Activated T-cell treated with anti-CD3 and anti-CD28 coated beads, Interleukin-2, amount 50 U/mL, for 48 hours (primary cell): Measurements from ENCODE around the gene SLC36A3.
"Not testable (repeated sequence)": the region's sequence is repeated elsewhere in the genome, so short reads cannot be mapped to it uniquely, and the experiment has no call there.

Experiments used
- DNase-seq, 2 experiments: peaks; one replicate each; pipeline ENCODE4 v3.0.0-alpha.2; 2020

The SLC36A3 gene

GRCh38 chr5:151303666-151304065 lies at the start of gene SLC36A3:
Gene SLC36A3, minus strand, starts transcription at chr5:151303766. Its CDS starts 412 bp downstream, at chr5:151303354.
- no peak for DNase-seq

GRCh38 chr5:151351671-151352070 lies 48.1 kb upstream of the SLC36A3 start:
- no peak for DNase-seq

DNA sequence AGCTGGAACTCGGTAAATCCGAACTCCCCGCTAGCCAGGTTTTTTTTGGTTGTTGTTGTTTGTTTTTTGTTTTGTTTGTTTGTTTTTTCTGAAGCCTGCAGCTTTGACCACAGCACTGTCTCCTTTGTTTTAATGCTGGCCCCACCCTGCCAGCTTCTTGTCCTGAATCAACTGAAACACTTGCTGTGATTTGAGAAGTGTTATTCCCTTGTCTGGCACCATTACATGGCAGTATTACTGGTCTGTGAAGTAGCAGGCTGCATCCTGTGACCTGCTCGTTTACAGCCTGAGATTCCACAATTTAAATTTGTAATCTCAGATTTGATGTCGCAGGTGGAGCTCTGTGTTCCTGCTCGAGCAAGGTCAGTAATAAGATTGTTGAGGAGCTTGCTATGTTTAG lies 45.2 kb upstream of the SLC36A3 start:
- no peak for DNase-seq

GRCh38 chr5:151347369-151347768 lies 43.8 kb upstream of the SLC36A3 start, which contains the start of gene SLC36A2:
Gene SLC36A2, minus strand, starts transcription at chr5:151347559. Its CDS starts 99 bp downstream, at chr5:151347460.
- DNase-seq = no peak

- DNase-seq = no peak
Observed at GRCh38 chr5:151345808-151346478, 42.4 kb upstream of the SLC36A3 start.

DNA sequence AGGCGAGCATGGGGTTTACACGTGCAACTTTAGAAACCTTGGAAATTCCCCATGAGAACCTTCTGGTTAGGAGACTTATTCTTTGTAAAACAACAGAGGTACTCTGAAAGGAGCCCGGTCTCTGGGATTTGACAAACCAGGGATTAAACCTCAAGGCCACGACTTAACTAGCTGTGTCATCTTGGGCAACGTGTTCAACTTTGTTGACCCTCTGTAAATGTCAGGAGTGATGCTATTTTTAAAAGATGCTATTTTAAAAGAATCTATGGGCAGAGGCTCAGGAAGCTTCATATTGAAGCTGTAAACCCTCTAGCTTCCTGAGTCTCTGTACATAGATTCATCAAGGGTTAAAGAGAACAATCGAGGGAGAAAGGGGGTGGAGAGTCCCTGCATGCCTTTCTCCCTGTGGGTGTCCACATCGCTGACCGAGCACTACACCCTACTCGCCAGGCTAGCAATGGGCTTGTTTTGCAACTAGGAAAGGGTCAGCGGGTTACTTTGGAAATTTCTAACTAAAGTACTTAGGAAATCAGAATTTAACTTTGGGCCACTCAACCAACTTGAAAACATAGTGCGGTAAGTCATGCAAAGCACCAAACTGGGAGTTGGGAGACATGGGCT lies 41.7 kb upstream of the SLC36A3 start:
- DNase-seq = no peak

- no peak for DNase-seq
Observed at GRCh38 chr5:151344088-151344487, 40.5 kb upstream of the SLC36A3 start.

- DNase-seq = no peak
Observed at GRCh38 chr5:151340004-151340403, 36.4 kb upstream of the SLC36A3 start.

DNA sequence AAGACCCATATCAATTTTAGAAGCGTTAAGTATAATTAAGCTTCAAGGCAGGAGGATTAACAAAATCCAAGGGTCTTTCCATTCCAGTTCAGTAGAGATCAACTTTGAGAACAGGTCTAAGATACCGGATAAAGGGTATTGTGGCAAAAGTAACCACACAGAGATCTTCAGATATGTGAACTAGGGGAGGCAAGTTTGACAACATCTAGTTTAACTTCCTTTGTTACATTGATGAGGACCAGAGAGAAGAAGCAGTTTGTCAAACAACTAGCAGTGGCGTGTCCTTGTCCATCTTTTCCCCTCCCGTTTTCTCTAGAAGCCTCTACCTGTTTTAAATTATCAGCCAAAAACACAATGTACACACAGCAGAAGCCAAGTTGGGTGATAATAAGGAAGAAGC lies 35.2 kb upstream of the SLC36A3 start:
- no peak for DNase-seq

- no peak for DNase-seq
Observed at GRCh38 chr5:151332857-151333256, 29.3 kb upstream of the SLC36A3 start.

DNA sequence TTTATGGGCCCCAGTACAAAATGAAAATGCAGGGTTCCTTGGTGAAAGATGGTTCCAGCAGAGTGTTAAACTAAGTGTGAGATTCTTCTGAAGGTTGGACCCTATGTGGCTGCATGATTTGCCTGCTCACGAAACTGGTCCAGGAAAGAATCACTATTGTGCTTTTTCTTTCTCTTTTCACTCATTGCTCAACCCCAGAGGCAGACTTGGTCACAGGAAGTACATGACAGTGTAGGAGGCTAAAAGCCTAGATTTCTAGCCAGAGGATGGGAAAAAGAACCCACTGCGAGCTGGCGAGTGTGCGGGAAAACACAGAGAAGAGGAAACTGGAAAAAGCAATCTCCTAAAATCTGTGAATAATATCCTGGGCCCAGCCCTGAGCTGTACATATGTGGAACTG lies 25.2 kb upstream of the SLC36A3 start:
- no peak for DNase-seq

DNA sequence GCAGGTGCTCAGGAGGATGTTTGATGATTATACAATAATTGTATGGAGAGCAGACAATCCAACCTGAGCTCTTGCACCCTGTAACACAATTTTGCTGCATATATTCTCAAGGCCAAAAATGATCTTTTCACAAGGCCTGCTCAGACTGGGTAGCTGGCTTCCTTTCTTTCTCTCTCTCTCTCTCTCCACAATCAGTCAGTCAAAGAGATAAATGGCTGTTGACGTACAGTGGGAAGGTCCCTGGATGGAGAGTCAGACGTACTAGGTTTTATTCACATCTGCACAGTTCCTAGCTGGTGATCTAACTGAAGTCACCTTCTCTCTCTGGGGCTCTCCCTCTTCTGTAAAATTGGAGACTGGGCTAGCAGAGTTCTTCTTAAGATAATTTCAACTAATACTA lies 24.0 kb upstream of the SLC36A3 start:
- no peak for DNase-seq

- DNase-seq = no peak
Observed at GRCh38 chr5:151326266-151326665, 22.7 kb upstream of the SLC36A3 start.

DNA sequence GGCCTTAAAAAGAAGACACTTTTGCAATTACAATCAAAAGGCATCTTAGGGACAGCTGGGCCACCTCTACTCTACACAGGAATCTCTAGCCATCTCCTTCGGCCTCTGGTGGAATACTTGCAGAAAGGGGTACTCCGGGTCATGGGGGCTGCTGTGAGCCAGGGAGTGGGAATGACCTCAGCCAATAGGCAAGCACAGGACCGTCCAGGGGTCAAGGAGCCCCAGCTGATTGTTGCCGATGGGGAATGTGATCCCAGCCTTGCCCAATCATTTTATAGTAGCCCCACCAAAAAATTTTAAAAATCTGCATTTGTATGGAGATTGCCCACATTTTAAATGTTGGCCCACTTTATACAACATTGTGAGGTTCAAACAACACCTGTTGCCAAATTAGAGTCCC lies 16.9 kb upstream of the SLC36A3 start:
- DNase-seq = no peak

- DNase-seq = no peak
Observed at GRCh38 chr5:151318850-151319732, 15.5 kb upstream of the SLC36A3 start.

DNA sequence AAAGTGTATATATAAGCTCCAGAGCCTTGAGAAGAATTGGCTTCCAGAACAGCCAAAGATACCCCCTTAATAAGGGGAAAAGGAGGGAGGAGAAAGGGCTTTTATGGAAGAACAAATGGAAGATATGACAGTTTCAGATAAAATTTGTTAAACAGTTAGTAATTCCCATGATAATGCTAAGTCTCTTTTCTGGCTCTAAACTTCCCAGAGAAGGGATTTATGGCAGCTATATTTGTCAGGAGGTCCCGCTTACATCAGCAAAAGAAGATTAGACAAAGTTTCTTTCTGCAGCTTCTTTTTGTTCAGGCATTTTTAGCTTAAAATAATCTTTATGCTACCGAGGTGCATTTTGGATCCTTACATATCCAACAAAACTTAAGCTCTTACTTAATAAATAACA lies 14.3 kb upstream of the SLC36A3 start:
- no peak for DNase-seq

- peak; percentile 74 to 75 for DNase-seq
Observed at GRCh38 chr5:151315998-151316597, 12.5 kb upstream of the SLC36A3 start.

- DNase-seq = no peak
Observed at GRCh38 chr5:151313357-151313756, 9.8 kb upstream of the SLC36A3 start.

DNA sequence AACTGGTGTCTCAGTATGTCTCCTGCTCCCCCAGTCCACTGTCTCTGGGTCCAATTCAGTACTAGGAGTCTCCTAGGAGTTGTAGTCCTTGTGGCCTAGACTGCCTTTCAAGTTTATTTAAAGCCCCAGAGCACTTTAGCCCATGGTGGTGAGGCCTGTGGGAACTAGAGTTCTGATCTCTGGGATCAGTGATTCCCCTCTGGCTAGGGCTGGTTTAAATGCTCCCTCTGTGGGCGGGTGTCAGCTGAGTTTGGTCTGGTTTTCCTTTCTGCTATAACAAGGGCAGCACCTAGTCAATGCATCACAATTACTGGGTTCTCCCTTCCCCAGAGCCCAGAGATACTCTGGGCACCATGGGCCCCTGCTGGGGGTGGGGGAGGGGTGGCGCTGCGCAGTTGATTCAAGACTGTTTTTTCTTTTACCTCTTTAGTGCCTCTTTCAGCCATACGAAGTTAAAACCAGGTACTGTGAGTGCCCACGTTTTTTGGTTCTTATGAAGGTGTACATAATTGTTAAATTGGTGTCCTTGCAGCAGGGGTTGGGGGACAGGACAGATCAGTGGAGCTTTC lies 9.3 kb upstream of the SLC36A3 start:
- no peak for DNase-seq

DNA sequence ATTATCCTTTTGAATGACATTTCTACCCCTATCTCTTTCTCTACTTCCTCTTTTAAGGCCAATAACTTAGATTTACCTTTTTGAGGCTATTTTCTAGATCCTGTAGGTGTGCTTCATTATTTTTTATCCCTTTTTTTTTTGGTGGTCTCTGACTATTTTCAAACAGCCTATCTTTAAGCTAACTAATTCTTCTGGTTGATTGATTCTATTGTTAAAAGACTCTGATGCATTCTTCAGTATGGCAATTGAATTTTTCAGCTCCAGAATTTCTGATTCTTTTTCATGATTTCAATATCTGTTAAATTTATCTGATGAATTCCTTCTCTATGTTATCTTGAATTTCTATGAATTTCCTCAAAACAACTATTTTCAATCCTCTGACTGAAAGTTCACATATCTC lies 7.4 kb upstream of the SLC36A3 start:
- no peak for DNase-seq

DNA sequence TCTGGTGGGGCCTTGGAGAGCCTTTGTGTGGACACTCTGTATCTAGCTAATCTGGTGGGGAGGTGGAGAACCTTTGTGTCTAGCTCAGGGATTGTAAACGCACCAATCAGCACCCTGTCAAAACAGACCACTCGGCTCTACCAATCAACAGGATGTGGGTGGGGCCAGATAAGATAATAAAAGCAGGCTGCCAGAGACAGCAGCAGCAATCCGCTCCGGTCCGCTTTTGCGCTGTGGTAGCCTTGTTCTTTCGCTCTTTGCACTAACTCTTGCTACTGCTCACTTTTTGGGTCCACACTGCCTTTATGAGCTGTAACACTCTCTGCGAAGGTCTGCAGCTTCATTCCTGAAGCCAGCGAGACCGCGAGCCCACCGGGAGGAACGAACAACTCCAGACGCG lies 6.3 kb upstream of the SLC36A3 start:
- not testable (repeated sequence) for DNase-seq

GRCh38 chr5:151309266-151309665 lies 5.7 kb upstream of the SLC36A3 start:
- not testable (repeated sequence) for DNase-seq
